ENCODE results near the gene STK16.
A peak's percentile ranks its signal among the peaks of the same experiment; 100 is the strongest.

Gene STK16

GRCh38 chr2:219213486-219214071 is 31.7 kb upstream of the STK16 start:
- DNase-seq (ENCODE audit: low spot score): no peak

GRCh38 chr2:219214141-219214540 is 31.1 kb upstream of the STK16 start:
- DNase-seq (ENCODE audit: low spot score): no peak

GRCh38 chr2:219214786-219215185 is 30.5 kb upstream of the STK16 start:
- DNase-seq (ENCODE audit: low spot score): no peak

- no peak for DNase-seq (ENCODE audit: low spot score)
Measured at GRCh38 chr2:219215871-219216534, 29.3 kb upstream of the STK16 start.

- DNase-seq (ENCODE audit: low spot score): no peak
Measured at GRCh38 chr2:219216535-219216915, 28.8 kb upstream of the STK16 start.

GRCh38 chr2:219218217-219218731 is 27.0 kb upstream of the STK16 start:
- peak; percentile 84 for DNase-seq (ENCODE audit: low spot score)

- peak; percentile 95 for DNase-seq (ENCODE audit: low spot score)
Measured at GRCh38 chr2:219218732-219219701, 26.3 kb upstream of the STK16 start, which contains the start of gene ABCB6. TSS of gene ABCB6 (minus strand) at chr2:219218958. CDS start at chr2:219218673, 285 bp downstream.

- DNase-seq (ENCODE audit: low spot score): no peak
Measured at GRCh38 chr2:219219784-219220532, 25.3 kb upstream of the STK16 start.

- DNase-seq (ENCODE audit: low spot score): no peak
Measured at GRCh38 chr2:219220652-219221402, 24.5 kb upstream of the STK16 start.

GRCh38 chr2:219221957-219222518 is 23.2 kb upstream of the STK16 start:
- DNase-seq (ENCODE audit: low spot score): no peak

- DNase-seq (ENCODE audit: low spot score): no peak
Measured at GRCh38 chr2:219223831-219224610, 21.3 kb upstream of the STK16 start.

- no peak for DNase-seq (ENCODE audit: low spot score)
Measured at GRCh38 chr2:219225350-219225749, 19.9 kb upstream of the STK16 start.

GRCh38 chr2:219228041-219228910 is 17.0 kb upstream of the STK16 start:
- no peak for DNase-seq (ENCODE audit: low spot score)

GRCh38 chr2:219228911-219229304 is 16.4 kb upstream of the STK16 start:
- no peak for DNase-seq (ENCODE audit: low spot score)

- peak; percentile 99 for DNase-seq (ENCODE audit: low spot score)
Measured at GRCh38 chr2:219229305-219230058, 15.8 kb upstream of the STK16 start, which contains the start of the genes ANKZF1 and ATG9A. TSS of gene ANKZF1 (plus strand) at chr2:219229806. CDS start at chr2:219230258, 452 bp downstream. TSS of gene ATG9A (minus strand) at chr2:219229636. CDS start at chr2:219228024, 1,612 bp downstream.

GRCh38 chr2:219230059-219230540 is 15.2 kb upstream of the STK16 start:
- DNase-seq (ENCODE audit: low spot score): peak; percentile 65

- no peak for DNase-seq (ENCODE audit: low spot score)
Measured at GRCh38 chr2:219234331-219234730, 10.9 kb upstream of the STK16 start.

GRCh38 chr2:219243291-219243761 is 2.0 kb upstream of the STK16 start:
- DNase-seq (ENCODE audit: low spot score): no peak

Measured in ecto neural progenitor cell (in vitro differentiated cells).